ENCODE measurements around the gene BCAS1.

The BCAS1 gene

DNA sequence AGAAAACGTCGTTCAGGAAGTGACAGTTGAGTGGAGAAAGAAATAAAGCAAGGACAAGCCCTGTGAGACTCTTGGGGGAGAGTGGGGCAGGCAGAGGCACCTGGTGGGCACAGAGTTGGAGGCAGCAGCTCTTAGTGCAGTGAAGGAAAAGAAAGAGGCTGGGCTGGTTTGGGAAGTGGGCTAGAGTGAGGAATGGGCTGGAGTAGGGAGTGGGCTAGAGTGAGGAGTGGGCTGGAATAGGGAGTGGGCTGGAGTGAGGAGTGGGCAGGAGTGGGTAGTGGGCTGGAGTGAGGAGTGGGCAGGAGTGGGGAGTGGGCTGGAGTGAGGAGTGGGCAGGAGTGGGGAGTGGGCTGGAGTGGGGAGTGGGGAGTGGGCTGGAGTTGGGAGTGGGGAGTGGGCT, 43.7 kb upstream of the BCAS1 start:
- Histone ChIP-seq H3K4me3 (replicated peaks; ENCODE audit: low read depth, low read length) (no peak overlapping the region), H3K27me3 (replicated peaks; ENCODE audit: control insufficient read depth, insufficient read depth, low read length) (no peaks in the 10 kb centered on the region; the same call in 1 of the 2 replicates), H3K36me3 (ENCODE audit: control insufficient read depth, insufficient read depth, low read length) (no peaks in the 10 kb centered on the region)
- TF ChIP-seq, protein P1, sequence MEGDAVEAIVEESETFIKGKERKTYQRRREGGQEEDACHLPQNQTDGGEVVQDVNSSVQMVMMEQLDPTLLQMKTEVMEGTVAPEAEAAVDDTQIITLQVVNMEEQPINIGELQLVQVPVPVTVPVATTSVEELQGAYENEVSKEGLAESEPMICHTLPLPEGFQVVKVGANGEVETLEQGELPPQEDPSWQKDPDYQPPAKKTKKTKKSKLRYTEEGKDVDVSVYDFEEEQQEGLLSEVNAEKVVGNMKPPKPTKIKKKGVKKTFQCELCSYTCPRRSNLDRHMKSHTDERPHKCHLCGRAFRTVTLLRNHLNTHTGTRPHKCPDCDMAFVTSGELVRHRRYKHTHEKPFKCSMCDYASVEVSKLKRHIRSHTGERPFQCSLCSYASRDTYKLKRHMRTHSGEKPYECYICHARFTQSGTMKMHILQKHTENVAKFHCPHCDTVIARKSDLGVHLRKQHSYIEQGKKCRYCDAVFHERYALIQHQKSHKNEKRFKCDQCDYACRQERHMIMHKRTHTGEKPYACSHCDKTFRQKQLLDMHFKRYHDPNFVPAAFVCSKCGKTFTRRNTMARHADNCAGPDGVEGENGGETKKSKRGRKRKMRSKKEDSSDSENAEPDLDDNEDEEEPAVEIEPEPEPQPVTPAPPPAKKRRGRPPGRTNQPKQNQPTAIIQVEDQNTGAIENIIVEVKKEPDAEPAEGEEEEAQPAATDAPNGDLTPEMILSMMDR (IDR thresholded peaks at IDR 0.05; ENCODE audit: insufficient read depth, low read length, poor library complexity, severe bottlenecking) = no peak
- no peak for DNase-seq (ENCODE audit: extremely low read depth, insufficient read length)

DNA sequence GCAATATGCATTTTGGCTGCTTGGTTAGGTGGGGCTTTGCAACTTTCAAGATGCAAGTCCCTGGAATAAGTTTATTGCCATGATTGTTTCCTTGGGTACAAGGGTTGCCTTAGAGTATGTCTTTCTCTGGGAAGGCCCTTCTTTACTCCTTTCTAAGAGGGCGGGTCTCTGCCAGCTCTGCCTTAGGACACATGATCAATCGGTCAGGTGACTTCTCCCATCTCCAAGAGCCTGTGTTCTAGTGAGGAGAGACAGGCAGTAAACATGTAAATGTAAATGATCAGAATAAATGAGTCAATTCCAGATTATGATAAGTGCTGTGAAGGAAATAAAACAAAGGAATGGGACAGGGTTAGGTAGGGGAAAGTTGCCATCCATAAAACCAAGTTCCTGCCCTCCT, 43.2 kb upstream of the BCAS1 start:
- Histone ChIP-seq H3K27me3 (replicated peaks; ENCODE audit: control insufficient read depth, insufficient read depth, low read length) (no peaks in the 10 kb centered on the region; the same call in 1 of the 2 replicates), H3K36me3 (ENCODE audit: control insufficient read depth, insufficient read depth, low read length) (no peaks in the 10 kb centered on the region), H3K4me3 (replicated peaks; ENCODE audit: low read depth, low read length) (no peak overlapping the region)
- no peak for DNase-seq (ENCODE audit: extremely low read depth, insufficient read length)
- TF ChIP-seq, protein P1 (IDR thresholded peaks at IDR 0.05; ENCODE audit: insufficient read depth, low read length, poor library complexity, severe bottlenecking) = no peak

DNA sequence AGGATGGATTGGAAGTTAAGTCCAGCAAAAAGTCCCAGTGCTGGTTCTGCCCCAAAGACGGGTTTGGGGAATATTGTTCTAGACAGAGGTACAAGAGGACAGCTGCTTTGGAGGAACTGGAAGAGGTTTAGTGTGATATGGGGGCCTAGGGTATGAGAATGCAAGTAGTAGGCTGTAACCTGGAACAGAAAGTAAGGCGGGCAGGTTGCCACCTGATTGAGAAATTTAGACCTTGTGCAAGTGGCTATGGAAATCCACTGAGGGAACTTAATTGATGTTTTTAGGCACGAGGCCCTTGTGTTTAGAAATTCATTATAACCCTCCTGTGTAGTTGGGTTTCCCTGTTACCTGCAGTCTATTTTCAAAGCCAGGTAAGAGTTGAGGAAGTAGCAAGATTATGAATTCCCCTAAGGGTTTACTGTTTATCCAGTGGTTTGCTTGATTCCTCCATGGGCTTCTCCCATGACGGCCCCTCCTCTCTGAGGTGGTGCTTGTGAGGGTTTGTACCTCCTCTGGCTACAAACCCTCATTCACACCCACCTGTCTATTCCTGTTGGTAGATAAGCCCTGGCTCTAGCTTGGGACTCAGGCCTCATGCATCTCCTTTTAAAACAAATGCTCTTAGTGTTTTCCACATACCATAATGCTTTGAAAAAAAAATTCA, 42.0 kb upstream of the BCAS1 start:
- H3K27me3 ChIP-seq (replicated peaks; ENCODE audit: control insufficient read depth, insufficient read depth, low read length) = no peaks in the 10 kb centered on the region; the same call in 1 of the 2 replicates
- TF ChIP-seq, protein P1 (IDR thresholded peaks at IDR 0.05; ENCODE audit: insufficient read depth, low read length, poor library complexity, severe bottlenecking) = no peak
- DNase-seq (ENCODE audit: extremely low read depth, insufficient read length) = no peak
- no peaks in the 10 kb centered on the region for H3K36me3 ChIP-seq (ENCODE audit: control insufficient read depth, insufficient read depth, low read length)
- H3K4me3 ChIP-seq (replicated peaks; ENCODE audit: low read depth, low read length) = no peak overlapping the region

DNA sequence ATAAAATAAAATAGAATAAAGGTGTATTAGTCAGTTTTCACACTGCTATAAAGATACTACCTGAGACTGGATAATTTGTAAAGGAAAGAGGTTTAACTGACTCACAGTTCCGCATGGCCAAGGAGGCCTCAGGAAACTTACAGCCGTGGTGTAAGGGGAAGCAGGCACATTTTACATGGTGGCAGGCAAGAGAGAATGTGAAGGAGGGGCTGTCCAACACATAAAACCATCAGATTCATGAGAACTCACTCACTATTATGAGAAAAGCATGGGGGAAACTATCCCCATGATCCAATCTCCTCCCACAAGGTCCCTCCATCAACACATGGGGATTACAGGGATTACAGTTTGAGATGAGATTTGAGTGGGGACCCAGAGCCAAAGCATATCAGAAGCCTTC, 41.1 kb upstream of the BCAS1 start:
- Histone ChIP-seq H3K27me3 (replicated peaks; ENCODE audit: control insufficient read depth, insufficient read depth, low read length) (no peaks in the 10 kb centered on the region; the same call in 1 of the 2 replicates), H3K4me3 (replicated peaks; ENCODE audit: low read depth, low read length) (no peak overlapping the region), H3K36me3 (ENCODE audit: control insufficient read depth, insufficient read depth, low read length) (no peaks in the 10 kb centered on the region)
- DNase-seq (ENCODE audit: extremely low read depth, insufficient read length) = no peak
- TF ChIP-seq, protein P1 (IDR thresholded peaks at IDR 0.05; ENCODE audit: insufficient read depth, low read length, poor library complexity, severe bottlenecking) = no peak

GRCh38 chr20:54110457-54110856, 40.1 kb upstream of the BCAS1 start:
- H3K36me3 ChIP-seq (ENCODE audit: control insufficient read depth, insufficient read depth, low read length) = no peaks in the 10 kb centered on the region
- H3K4me3 ChIP-seq (replicated peaks; ENCODE audit: low read depth, low read length) = no peak overlapping the region
- TF ChIP-seq, protein P1 (IDR thresholded peaks at IDR 0.05; ENCODE audit: insufficient read depth, low read length, poor library complexity, severe bottlenecking) = no peak
- H3K27me3 ChIP-seq (replicated peaks; ENCODE audit: control insufficient read depth, insufficient read depth, low read length) = no peaks in the 10 kb centered on the region; the same call in 1 of the 2 replicates
- no peak for DNase-seq (ENCODE audit: extremely low read depth, insufficient read length)

DNA sequence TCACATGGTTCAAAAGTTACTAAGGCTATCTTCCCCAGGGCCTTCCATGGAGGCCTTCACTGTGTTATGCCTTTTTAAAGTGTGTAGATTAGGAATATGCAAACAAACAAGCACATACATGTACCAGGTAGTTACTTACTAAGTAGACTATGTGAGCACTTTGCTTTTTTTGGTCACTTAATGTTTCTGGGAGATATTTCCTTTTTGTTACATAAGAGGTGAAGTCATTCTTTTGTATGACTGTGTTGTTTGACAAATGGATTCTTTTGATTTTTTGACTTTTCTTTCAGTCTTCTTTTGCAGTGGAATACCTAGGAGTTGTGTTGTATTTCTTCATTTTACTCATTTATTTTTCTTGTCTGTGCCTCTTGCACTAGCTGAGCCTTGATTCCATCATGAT, 39.6 kb upstream of the BCAS1 start:
- Histone ChIP-seq H3K36me3 (ENCODE audit: control insufficient read depth, insufficient read depth, low read length) (no peaks in the 10 kb centered on the region), H3K27me3 (replicated peaks; ENCODE audit: control insufficient read depth, insufficient read depth, low read length) (no peaks in the 10 kb centered on the region), H3K4me3 (replicated peaks; ENCODE audit: low read depth, low read length) (no peak overlapping the region)
- TF ChIP-seq, protein P1 (IDR thresholded peaks at IDR 0.05; ENCODE audit: insufficient read depth, low read length, poor library complexity, severe bottlenecking) = no peak
- no peak for DNase-seq (ENCODE audit: extremely low read depth, insufficient read length)
